NCI-H2107 (cell line): ENCODE results near the gene LONP1.
A peak's percentile ranks its signal among the peaks of the same experiment; 100 is the strongest.
"Not testable (repeated sequence)": the region's sequence is repeated elsewhere in the genome, so short reads cannot be mapped to it uniquely, and the experiment has no call there.

ENCODE experiments used
- DNase-seq: peaks from one replicate; lab custom pipeline; 2025; lab: John Stamatoyannopoulos, UW

Gene LONP1

GRCh38 chr19:5693195-5694166 lies 26.5 kb downstream of the LONP1 start:
- DNase-seq: no peak

- no peak for DNase-seq
Measured at GRCh38 chr19:5692723-5693194, 27.2 kb downstream of the LONP1 start.

- DNase-seq: no peak
Measured at GRCh38 chr19:5691822-5692722, 27.9 kb downstream of the LONP1 start.

- no peak for DNase-seq
Measured at GRCh38 chr19:5690955-5691821, 28.8 kb downstream of the LONP1 start.

- DNase-seq: peak; percentile 96
Measured at GRCh38 chr19:5690125-5690954, 29.6 kb downstream of the LONP1 start, which contains the start of gene RPL36. TSS of gene RPL36 (plus strand) at chr19:5690295. CDS start at chr19:5690508, 213 bp downstream.

- DNase-seq: not testable (repeated sequence)
Measured at GRCh38 chr19:5688262-5688881, 31.6 kb downstream of the LONP1 start.

GRCh38 chr19:5687360-5688198 lies 32.4 kb downstream of the LONP1 start:
- no peak for DNase-seq

- peak; percentile 47 for DNase-seq
Measured at GRCh38 chr19:5686647-5687359, 33.1 kb downstream of the LONP1 start.

GRCh38 chr19:5686326-5686646 lies 33.7 kb downstream of the LONP1 start:
- DNase-seq: no peak

GRCh38 chr19:5684694-5685430 lies 35.1 kb downstream of the LONP1 start:
- no peak for DNase-seq

- no peak for DNase-seq
Measured at GRCh38 chr19:5683177-5683886, 36.6 kb downstream of the LONP1 start.

GRCh38 chr19:5682107-5682482 lies 37.9 kb downstream of the LONP1 start:
- no peak for DNase-seq

- DNase-seq: no peak
Measured at GRCh38 chr19:5681391-5682106, 38.4 kb downstream of the LONP1 start.

GRCh38 chr19:5680437-5681368 lies 39.2 kb downstream of the LONP1 start, which contains the start of the genes HSD11B1L and MICOS13:
TSS of gene HSD11B1L (plus strand) at chr19:5681027. CDS start at chr19:5684833, 3,806 bp downstream.
TSS of gene MICOS13 (minus strand) at chr19:5680516. CDS start at chr19:5680486, 30 bp downstream.
- peak; percentile 96 for DNase-seq

GRCh38 chr19:5680084-5680436 lies 39.9 kb downstream of the LONP1 start:
- no peak for DNase-seq
